Vagina (tissue), 2 donors: ENCODE data around the gene DLEC1. TPM values are rescaled to one million over a fixed set of nuclear protein-coding genes. Genes with fewer than 3 reads are reported as not detected.

ENCODE experiments used
- DNase-seq, 2 donors: peaks; one replicate each; pipeline ENCODE4 v3.0.0-alpha.2; 2017; ENCODE audit errors: extremely low spot score in 2 of 2
- H3K27ac ChIP-seq: fragments of 200-600 bp; sonication (generic); one replicate; pipeline ENCODE4 v1.5.1; 2019
- H3K27me3 ChIP-seq: fragments of 200-600 bp; sonication (generic); one replicate; pipeline ENCODE4 v1.5.1; 2019
- H3K36me3 ChIP-seq, 2 donors: fragments of 200-600 bp; sonication (generic); one replicate each; pipeline ENCODE4 v1.5.1; 2017 to 2019
- H3K4me1 ChIP-seq: fragments of 200-600 bp; sonication (generic); one replicate; pipeline ENCODE4 v1.5.1; 2019
- H3K4me3 ChIP-seq, 2 donors: fragments of 200-600 bp; sonication (generic); 1 replicate in 1 of 2; 2 replicates in 1 of 2; pipeline ENCODE4 v1.5.1; 2016 to 2019
- H3K9me3 ChIP-seq: fragments of 200-600 bp; sonication (generic); one replicate; pipeline ENCODE4 v1.5.1; 2019
- CTCF ChIP-seq, 3 experiments: fragments of 450-650 bp in 2 of 3; fragments of 200-600 bp in 1 of 3; sonication (generic) in 1 of 3; IDR thresholded peaks; one replicate each; pipeline ENCODE4 v1.5.1; 2017 to 2019; ENCODE audit warnings: antibody characterized with exemption in 3 of 3, mild to moderate bottlenecking in 2 of 3, moderate library complexity in 2 of 3
- POLR2A ChIP-seq, 2 donors: fragments of 450-650 bp; IDR thresholded peaks; one replicate each; pipeline ENCODE4 v1.6.1; 2017; ENCODE audit warnings: antibody characterized with exemption in 2 of 2, mild to moderate bottlenecking in 2 of 2, moderate library complexity in 2 of 2
- POLR2AphosphoS5 ChIP-seq, 2 donors: sonication (generic); formaldehyde crosslinking; IDR thresholded peaks; one replicate each; pipeline ENCODE4 v1.9.0; 2017; ENCODE audit warnings: antibody characterized with exemption in 2 of 2, mild to moderate bottlenecking in 2 of 2, low read depth in 1 of 2; ENCODE audit not compliant: insufficient read depth in 1 of 2
- intact Hi-C: fragments of 100-400 bp; cut with DNase I; formaldehyde crosslinking; loops from one replicate; pipeline ENCODE4 v1.15.1; 2023
- total RNA-seq: library from RNA; depleted of rRNA; stranded (reverse); fragments of >200 nt; gene quantifications from one replicate; pipeline ENCODE4 v1.2.3, GENCODE V29; 2016

The DLEC1 gene
- total RNA-seq, 1 donor from 2014 or later, result 0.25 TPM

GRCh38 chr3:38148311-38148882, 109.4 kb downstream of the DLEC1 start:
- Histone ChIP-seq H3K9me3 (no peaks in the 10 kb centered on the region), H3K4me1 (no peaks in the 10 kb centered on the region), H3K27me3 (no peaks in the 10 kb centered on the region), H3K27ac (no peak overlapping the region), H3K36me3 (no peaks in the 10 kb centered on the region), H3K4me3 (no peak overlapping the region)
- TF ChIP-seq CTCF (IDR thresholded peaks at IDR 0.05), result no peak
- TF ChIP-seq POLR2A (IDR thresholded peaks at IDR 0.05), result no peak
- no peak for TF ChIP-seq POLR2AphosphoS5 (IDR thresholded peaks at IDR 0.05; ENCODE audit: insufficient read depth in 1 of 2, low read depth in 1 of 2)
- intact Hi-C loops, result no loop called here
- DNase-seq, result peak in 1 of 2 donors; percentile 44

- Histone ChIP-seq H3K4me3 (no peak overlapping the region), H3K9me3 (no peaks in the 10 kb centered on the region), H3K36me3 (no peaks in the 10 kb centered on the region), H3K27me3 (no peaks in the 10 kb centered on the region), H3K4me1 (no peaks in the 10 kb centered on the region), H3K27ac (no peak overlapping the region)
- intact Hi-C loops, result no loop called here
- peak in 1 of 2 donors; percentile 25 for DNase-seq
- TF ChIP-seq POLR2AphosphoS5 (IDR thresholded peaks at IDR 0.05; ENCODE audit: insufficient read depth in 1 of 2, low read depth in 1 of 2) (no peak), POLR2A (IDR thresholded peaks at IDR 0.05) (no peak), CTCF (IDR thresholded peaks at IDR 0.05) (no peak)
Measured at GRCh38 chr3:38149708-38150107, 110.7 kb downstream of the DLEC1 start.

GRCh38 chr3:38150780-38151528, 111.9 kb downstream of the DLEC1 start:
- intact Hi-C loops, result no loop called here
- no peak for TF ChIP-seq POLR2AphosphoS5 (IDR thresholded peaks at IDR 0.05; ENCODE audit: insufficient read depth in 1 of 2, low read depth in 1 of 2)
- no peaks in the 10 kb centered on the region for H3K9me3 ChIP-seq
- no peaks in the 10 kb centered on the region for H3K27me3 ChIP-seq
- no peaks in the 10 kb centered on the region for H3K36me3 ChIP-seq
- no peak overlapping the region for H3K4me3 ChIP-seq
- peak overlapping the region; percentile 6 for H3K27ac ChIP-seq
- no peaks in the 10 kb centered on the region for H3K4me1 ChIP-seq
- peak in 1 of 2 donors; percentile 40 for DNase-seq

- no peak for TF ChIP-seq POLR2AphosphoS5 (IDR thresholded peaks at IDR 0.05; ENCODE audit: insufficient read depth in 1 of 2, low read depth in 1 of 2)
- TF ChIP-seq POLR2A (IDR thresholded peaks at IDR 0.05), result no peak
- no peak for TF ChIP-seq CTCF (IDR thresholded peaks at IDR 0.05)
- intact Hi-C loops, result no loop called here
- H3K27me3 ChIP-seq, result no peaks in the 10 kb centered on the region
- no peak overlapping the region for H3K4me3 ChIP-seq
- no peaks in the 10 kb centered on the region for H3K9me3 ChIP-seq
- H3K36me3 ChIP-seq, result no peaks in the 10 kb centered on the region
- no peaks in the 10 kb centered on the region for H3K4me1 ChIP-seq
- no peak overlapping the region for H3K27ac ChIP-seq
- peak in 1 of 2 donors; percentile 47 for DNase-seq
Measured at GRCh38 chr3:38151667-38152265, 112.8 kb downstream of the DLEC1 start.

GRCh38 chr3:38152609-38153008, 113.6 kb downstream of the DLEC1 start:
- peak in 1 of 2 donors; percentile 70 for DNase-seq
- H3K4me1 ChIP-seq, result no peaks in the 10 kb centered on the region
- TF ChIP-seq POLR2AphosphoS5 (IDR thresholded peaks at IDR 0.05; ENCODE audit: insufficient read depth in 1 of 2, low read depth in 1 of 2), result no peak
- no peak for TF ChIP-seq POLR2A (IDR thresholded peaks at IDR 0.05)
- no peak for TF ChIP-seq CTCF (IDR thresholded peaks at IDR 0.05)
- no peaks in the 10 kb centered on the region for H3K9me3 ChIP-seq
- H3K4me3 ChIP-seq, result no peak overlapping the region
- no peaks in the 10 kb centered on the region for H3K27me3 ChIP-seq
- no peaks in the 10 kb centered on the region for H3K36me3 ChIP-seq
- no peak overlapping the region for H3K27ac ChIP-seq
- intact Hi-C loops, result no loop called here
